HepG2 (cell line): Measurements from ENCODE around the gene PLD3. TPM values are rescaled to one million over a fixed set of nuclear protein-coding genes. Genes with fewer than 3 reads are reported as not detected.
A peak's percentile ranks its signal among the peaks of the same experiment; 100 is the strongest.

ENCODE experiments used
- ATF1 ChIP-seq: IDR thresholded peaks from 2 replicates; pipeline ENCODE4 v1.6.1; 2016; ENCODE audit warnings: mild to moderate bottlenecking, control low read depth
- DNMT1 ChIP-seq: sonication (generic); formaldehyde crosslinking; IDR thresholded peaks from 2 replicates; pipeline ENCODE4 v1.5.1; 2020; ENCODE audit warnings: mild to moderate bottlenecking, missing genetic modification reagents
- EHMT2 ChIP-seq: fragments of 200-600 bp; sonication (generic); IDR thresholded peaks from 2 replicates; pipeline ENCODE4 v1.7.0; 2017; ENCODE audit warnings: antibody characterized with exemption, low read depth, low read length, borderline replicate concordance
- ETV5 ChIP-seq: IDR thresholded peaks from 2 replicates; pipeline ENCODE4 v1.6.1; 2018; ENCODE audit warnings: missing biosample characterization, missing genetic modification reagents, inconsistent platforms, borderline replicate concordance
- ETV6 ChIP-seq: sonication (generic); formaldehyde crosslinking; conservative IDR thresholded peaks from 2 replicates; pipeline ENCODE4 v1.4.0; 2020; ENCODE audit warnings: missing genetic modification reagents
- FIP1L1 ChIP-seq: fragments of 200-400 bp; formaldehyde crosslinking; IDR thresholded peaks from 2 replicates; pipeline ENCODE4 v1.6.1; 2018; ENCODE audit warnings: low read depth, mild to moderate bottlenecking, low read length, moderate library complexity, borderline replicate concordance; ENCODE audit not compliant: insufficient read depth
- GATAD1 ChIP-seq: IDR thresholded peaks from 2 replicates; pipeline ENCODE4 v1.6.1; 2016; ENCODE audit warnings: missing genetic modification reagents, missing compliant biosample characterization
- KMT2A ChIP-seq: sonication (generic); formaldehyde crosslinking; IDR thresholded peaks from 2 replicates; pipeline ENCODE4 v1.4.0; 2020; ENCODE audit warnings: missing genetic modification reagents
- KMT2B ChIP-seq: IDR thresholded peaks from 2 replicates; pipeline ENCODE4 v1.6.1; 2016; ENCODE audit warnings: missing genetic modification reagents, missing compliant biosample characterization
- MAZ ChIP-seq, 2 experiments: sonication (generic) in 1 of 2; formaldehyde crosslinking in 1 of 2; IDR thresholded peaks; 2 replicates each; pipeline versions ENCODE4 v1.5.0 to v1.6.1; 2012 to 2020; ENCODE audit warnings: low read depth in 2 of 2, mild to moderate bottlenecking in 2 of 2, borderline replicate concordance in 1 of 2, improper control_type of control experiment in 1 of 2, low read length in 1 of 2, missing genetic modification reagents in 1 of 2, moderate library complexity in 1 of 2
- NCOA2 ChIP-seq: sonication (generic); formaldehyde crosslinking; IDR thresholded peaks from 2 replicates; pipeline ENCODE4 v1.8.0; 2022; ENCODE audit warnings: inconsistent platforms
- NCOR1 ChIP-seq: fragments of 200-600 bp; sonication (generic); IDR thresholded peaks from 2 replicates; pipeline ENCODE4 v1.7.0; 2017; ENCODE audit warnings: antibody characterized with exemption, low read length, borderline replicate concordance
- RELA ChIP-seq: sonication (generic); formaldehyde crosslinking; IDR thresholded peaks from 2 replicates; pipeline ENCODE4 v1.4.0; 2020; ENCODE audit warnings: missing genetic modification reagents
- RXRA ChIP-seq: sonication (generic); formaldehyde crosslinking; IDR thresholded peaks from 2 replicates; pipeline ENCODE4 v1.5.1; 2020; ENCODE audit warnings: missing genetic modification reagents
- SRSF9 ChIP-seq: fragments of 200-400 bp; formaldehyde crosslinking; IDR thresholded peaks from 2 replicates; pipeline ENCODE4 v1.6.1; 2018; ENCODE audit warnings: borderline replicate concordance, mild to moderate bottlenecking, low read depth, low read length; ENCODE audit not compliant: insufficient read depth, poor library complexity, severe bottlenecking
- YEATS2 ChIP-seq: sonication (generic); formaldehyde crosslinking; IDR thresholded peaks from 2 replicates; pipeline ENCODE4 v1.4.0; 2020; ENCODE audit warnings: missing genetic modification reagents, borderline replicate concordance
- YEATS4 ChIP-seq: sonication (generic); formaldehyde crosslinking; IDR thresholded peaks from 2 replicates; pipeline ENCODE4 v1.4.0; 2020; ENCODE audit warnings: missing genetic modification reagents, borderline replicate concordance
- ZBTB37 ChIP-seq: sonication (generic); formaldehyde crosslinking; IDR thresholded peaks from 2 replicates; pipeline ENCODE4 v1.4.0; 2020; ENCODE audit warnings: mild to moderate bottlenecking, missing genetic modification reagents
- ZFAT ChIP-seq: sonication (generic); formaldehyde crosslinking; conservative IDR thresholded peaks from 2 replicates; pipeline ENCODE4 v1.8.1; 2023; ENCODE audit warnings: missing genetic modification reagents, inconsistent platforms
- ZFP36 ChIP-seq: fragments of 150-350 bp; IDR thresholded peaks from 2 replicates; pipeline ENCODE4 v1.6.1; 2018; ENCODE audit warnings: borderline replicate concordance, low read length, low read depth; ENCODE audit not compliant: partially characterized antibody
- ZNF10 ChIP-seq: sonication (generic); formaldehyde crosslinking; IDR thresholded peaks from 2 replicates; pipeline ENCODE4 v1.4.0; 2020; ENCODE audit warnings: mild to moderate bottlenecking, low read depth, missing genetic modification reagents, borderline replicate concordance
- ZNF292 ChIP-seq: sonication (generic); formaldehyde crosslinking; IDR thresholded peaks from 2 replicates; pipeline ENCODE4 v1.8.1; 2022; ENCODE audit warnings: mild to moderate bottlenecking, low read depth, missing genetic modification reagents, borderline replicate concordance
- ZNF430 ChIP-seq: sonication (generic); formaldehyde crosslinking; IDR thresholded peaks from 2 replicates; pipeline ENCODE4 v1.9.0; 2021; ENCODE audit warnings: mild to moderate bottlenecking, missing genetic modification reagents
- ZNF572 ChIP-seq: sonication (generic); formaldehyde crosslinking; IDR thresholded peaks from 2 replicates; pipeline ENCODE4 v1.5.1; 2020; ENCODE audit warnings: mild to moderate bottlenecking, missing genetic modification reagents
- ZNF761 ChIP-seq: sonication (generic); formaldehyde crosslinking; conservative IDR thresholded peaks from 2 replicates; pipeline ENCODE4 v1.4.0; 2020; ENCODE audit warnings: mild to moderate bottlenecking, missing genetic modification reagents
- ZSCAN22 ChIP-seq: sonication (generic); formaldehyde crosslinking; IDR thresholded peaks from 2 replicates; pipeline ENCODE4 v1.4.0; 2020; ENCODE audit warnings: mild to moderate bottlenecking, missing genetic modification reagents
- polyA plus RNA-seq, 8 experiments: library from polyadenylated mRNA; depleted of rRNA in 3 of 8; stranded (reverse) in 7 of 8; unstranded in 1 of 8; fragments of >200 nt; fragmentation: Illumina TruSeq in 4 of 8; extraction: Trizol in 4 of 8; gene quantifications; 2 replicates each; pipeline versions ENCODE4 v1.2.1 to v1.2.3, GENCODE V29; 2011 to 2016; ENCODE audit warnings: low read depth in 4 of 8, missing spikeins in 1 of 8, mixed read lengths in 1 of 8; ENCODE audit not compliant: insufficient read depth in 1 of 8
- total RNA-seq, 5 experiments: library from RNA; depleted of rRNA; stranded (reverse); fragments of >200 nt; fragmentation: Illumina TruSeq; extraction: Trizol; gene quantifications; 2 replicates each; pipeline ENCODE4 v1.2.3, GENCODE V29; 2016; ENCODE audit warnings: low read depth in 1 of 5
- TF ChIP-seq, protein P1 (sequence below): sonication (generic); formaldehyde crosslinking; IDR thresholded peaks from 2 replicates; pipeline ENCODE4 v1.4.0; 2020; ENCODE audit warnings: mild to moderate bottlenecking, missing genetic modification reagents

Gene PLD3
- total and polyA plus RNA-seq, 2 of the 13 experiments (the other 11 are each of a cell fraction or from before 2014, with no cell fraction given): 45.7 to 164 TPM

GRCh38 chr19:40424637-40425449, 76.3 kb downstream of the PLD3 start (continued):
- TF ChIP-seq ZNF761 (CRISPR knock-in tag) (no peak), ZFAT (CRISPR knock-in tag) (no peak), KMT2B (CRISPR knock-in tag) (0 out of 2 replicates have a peak, but pooled peaks have one; percentile 10), ZNF10 (CRISPR knock-in tag) (no peak), ETV6 (CRISPR knock-in tag) (no peak), DNMT1 (CRISPR knock-in tag) (no peak), ZNF292 (CRISPR knock-in tag) (no peak), MAZ (IDR thresholded peaks at IDR 0.05; ENCODE audit: borderline replicate concordance, low read depth, low read length) (peak; percentile 28; the same call in 1 of the 2 replicates), MAZ (CRISPR knock-in tag; IDR thresholded peaks at IDR 0.05; ENCODE audit: low read depth) (no peak), GATAD1 (CRISPR knock-in tag) (no peak), SRSF9 (no peak), ZNF572 (CRISPR knock-in tag) (no peak), YEATS2 (CRISPR knock-in tag) (no peak), EHMT2 (no peak), ZNF430 (CRISPR knock-in tag) (no peak), RELA (no peak), FIP1L1 (no peak), ETV5 (no peak), KMT2A (0 out of 2 replicates have a peak, but pooled peaks have one; percentile 18), ZFP36 (no peak), NCOR1 (no peak), YEATS4 (CRISPR knock-in tag) (no peak), ZSCAN22 (CRISPR knock-in tag) (0 out of 2 replicates have a peak, but pooled peaks have one; percentile 42), RXRA (CRISPR knock-in tag) (no peak), ZBTB37 (CRISPR knock-in tag) (no peak), ATF1 (CRISPR knock-in tag) (no peak), NCOA2 (CRISPR knock-in tag) (no peak)
- TF ChIP-seq, protein P1, sequence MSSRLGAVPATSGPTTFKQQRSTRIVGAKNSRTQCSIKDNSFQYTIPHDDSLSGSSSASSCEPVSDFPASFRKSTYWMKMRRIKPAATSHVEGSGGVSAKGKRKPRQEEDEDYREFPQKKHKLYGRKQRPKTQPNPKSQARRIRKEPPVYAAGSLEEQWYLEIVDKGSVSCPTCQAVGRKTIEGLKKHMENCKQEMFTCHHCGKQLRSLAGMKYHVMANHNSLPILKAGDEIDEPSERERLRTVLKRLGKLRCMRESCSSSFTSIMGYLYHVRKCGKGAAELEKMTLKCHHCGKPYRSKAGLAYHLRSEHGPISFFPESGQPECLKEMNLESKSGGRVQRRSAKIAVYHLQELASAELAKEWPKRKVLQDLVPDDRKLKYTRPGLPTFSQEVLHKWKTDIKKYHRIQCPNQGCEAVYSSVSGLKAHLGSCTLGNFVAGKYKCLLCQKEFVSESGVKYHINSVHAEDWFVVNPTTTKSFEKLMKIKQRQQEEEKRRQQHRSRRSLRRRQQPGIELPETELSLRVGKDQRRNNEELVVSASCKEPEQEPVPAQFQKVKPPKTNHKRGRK (CRISPR knock-in tag): no peak
